GM10847 (cell line): ENCODE data around the gene SCAPER.

Experiments used
- POLR2A ChIP-seq: IDR thresholded peaks from 2 replicates; pipeline ENCODE4 v1.6.1; 2011; ENCODE audit not compliant: insufficient read length; ENCODE audit errors: extremely low read depth

Gene SCAPER

DNA sequence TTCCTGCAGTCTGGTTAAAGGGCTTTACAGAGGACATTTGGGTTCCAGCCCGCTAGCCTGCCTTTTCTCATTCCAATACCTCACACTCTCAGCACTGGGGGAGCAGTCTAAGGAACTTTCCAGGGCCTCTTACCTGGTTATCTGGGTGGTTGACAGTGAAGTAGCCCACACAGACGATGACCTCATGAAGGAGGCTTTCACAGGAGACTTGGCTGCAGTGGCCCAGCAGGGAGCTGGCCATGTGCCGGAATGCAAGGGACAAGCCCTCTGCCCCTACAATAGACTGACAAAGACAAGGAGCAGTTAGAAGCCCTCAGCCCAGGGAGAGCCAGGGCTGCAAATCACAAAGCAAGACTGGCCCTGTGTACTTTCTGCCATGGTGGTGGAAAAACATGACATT is 529.1 kb downstream of the SCAPER start:
- no peak for TF ChIP-seq POLR2A

GRCh38 chr15:76368122-76368621 is 537.0 kb downstream of the SCAPER start:
- no peak for TF ChIP-seq POLR2A

GRCh38 chr15:76366714-76367113 is 538.4 kb downstream of the SCAPER start:
- no peak for TF ChIP-seq POLR2A

DNA sequence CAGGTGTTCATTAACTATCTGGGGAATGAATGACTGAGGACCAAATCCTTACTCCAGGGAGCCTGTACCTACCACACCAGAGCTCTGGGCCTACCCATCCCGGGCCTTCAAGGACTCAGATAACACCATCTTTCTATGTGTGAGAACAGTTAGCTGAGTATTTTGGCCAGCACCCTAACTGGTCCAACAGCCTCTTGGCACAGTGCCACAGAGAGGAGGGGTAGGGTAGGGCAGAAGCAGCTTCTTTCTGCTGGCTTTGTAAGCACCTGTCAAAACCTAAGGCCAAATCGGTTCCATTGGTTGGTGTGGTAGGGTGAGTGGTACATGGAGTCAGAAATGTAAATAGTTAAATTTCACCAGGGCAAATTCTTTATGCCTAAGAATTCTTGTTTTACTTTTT is 541.9 kb downstream of the SCAPER start:
- no peak for TF ChIP-seq POLR2A

- TF ChIP-seq POLR2A, result no peak
Observed at GRCh38 chr15:76360416-76360815, 544.7 kb downstream of the SCAPER start.

- TF ChIP-seq POLR2A, result no peak
Observed at GRCh38 chr15:76359152-76359551, 546.0 kb downstream of the SCAPER start.

DNA sequence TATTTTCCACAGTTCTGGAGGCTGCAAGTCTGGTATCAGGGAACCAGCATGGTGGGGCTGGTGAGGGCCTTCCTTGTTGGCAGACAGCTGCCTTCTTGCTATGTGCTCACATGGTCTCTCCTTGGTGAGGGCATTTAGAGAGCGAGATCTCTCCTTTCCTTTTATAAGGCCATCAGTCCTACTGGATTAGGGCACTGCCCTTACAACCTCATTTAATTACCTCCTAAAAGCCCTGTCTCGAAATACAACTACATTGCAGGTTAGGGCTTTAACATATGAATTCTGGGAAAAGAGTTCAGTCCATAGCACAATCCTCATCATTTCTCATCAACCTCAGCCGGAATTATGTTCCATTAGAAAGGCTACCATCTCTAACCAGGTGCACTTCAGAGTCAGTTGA is 546.7 kb downstream of the SCAPER start:
- TF ChIP-seq POLR2A, result no peak

DNA sequence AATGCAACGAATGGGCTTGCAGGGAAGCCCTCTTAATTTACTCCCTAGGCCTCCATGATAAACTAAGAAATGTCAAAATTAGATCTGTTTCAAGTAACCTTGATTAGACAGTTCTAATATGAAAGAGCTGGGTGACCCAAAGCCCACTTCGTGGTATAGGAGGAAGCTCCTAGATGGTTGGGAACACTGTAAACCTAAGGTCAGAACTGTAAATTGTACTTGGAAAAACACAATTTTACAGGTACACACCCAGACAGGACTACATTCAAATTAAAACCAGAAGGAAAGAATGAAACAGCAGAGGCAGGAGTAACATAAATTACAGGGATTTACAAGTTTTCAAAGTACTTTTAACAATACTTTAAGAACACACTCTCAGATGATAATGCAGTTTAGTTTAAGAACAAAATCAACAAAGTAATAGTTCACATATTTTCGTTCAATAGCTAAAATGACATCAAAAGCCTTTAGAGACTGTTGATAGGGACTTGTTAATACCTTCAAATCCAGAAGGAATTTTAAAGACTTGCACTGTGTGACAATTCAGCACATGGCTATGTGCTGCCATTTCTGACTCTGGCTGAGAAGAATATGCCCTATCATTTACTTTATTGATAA is 550.2 kb downstream of the SCAPER start:
- no peak for TF ChIP-seq POLR2A

DNA sequence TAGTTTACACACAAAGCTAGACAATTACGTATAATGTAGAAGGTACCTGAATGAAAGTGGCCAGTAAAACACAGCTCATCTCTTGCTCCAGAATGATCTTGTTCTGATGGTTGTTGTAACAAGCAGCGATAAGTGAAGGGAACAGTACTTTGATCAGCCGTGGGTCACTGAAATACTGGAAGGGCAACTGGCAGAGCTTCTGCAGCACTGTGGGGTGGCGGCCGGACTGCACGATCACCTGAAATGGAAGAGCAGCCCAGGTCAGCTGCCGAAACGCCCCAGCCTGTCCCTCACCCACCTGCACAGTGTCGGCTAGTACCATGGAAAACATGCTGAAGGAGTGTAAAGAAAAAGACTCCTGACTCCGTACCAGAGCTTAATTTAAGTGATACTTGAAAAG is 551.2 kb downstream of the SCAPER start:
- TF ChIP-seq POLR2A, result no peak

GRCh38 chr15:76353023-76353577 is 552.0 kb downstream of the SCAPER start:
- TF ChIP-seq POLR2A, result no peak

DNA sequence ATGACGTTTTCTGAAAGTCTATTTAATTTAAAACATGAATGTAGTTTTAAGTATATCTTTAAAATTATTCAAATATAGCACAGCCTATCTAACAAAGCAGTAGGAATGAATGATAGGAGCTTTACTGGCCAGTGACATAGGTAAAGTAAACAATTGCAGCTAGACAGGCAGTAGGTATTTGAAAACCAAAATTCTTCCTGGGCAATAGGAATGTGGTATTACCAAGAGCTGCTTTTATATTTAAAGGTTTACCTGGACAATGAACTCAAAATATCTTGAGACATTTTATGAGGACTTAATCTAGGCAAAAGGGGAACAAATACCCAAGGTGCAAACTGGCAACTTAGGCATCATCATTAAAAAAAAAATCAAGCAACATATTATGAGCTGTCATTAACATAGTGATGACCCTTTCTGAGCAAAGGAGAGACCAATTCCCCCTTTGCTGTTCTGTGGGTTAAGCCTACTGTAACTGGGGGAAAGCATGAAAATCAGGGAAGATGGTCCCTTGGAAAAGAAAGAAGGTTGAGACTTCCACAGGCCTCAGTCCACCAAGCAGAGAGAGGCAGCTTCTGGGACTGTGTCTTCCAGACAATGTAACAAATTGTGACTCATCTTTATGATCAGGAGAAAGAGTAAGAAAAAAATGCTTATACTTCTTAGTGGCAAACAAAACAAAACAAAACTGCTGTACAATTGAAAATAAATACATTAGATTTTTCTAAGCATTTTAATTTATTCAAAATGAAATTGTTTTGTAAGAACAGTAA is 555.7 kb downstream of the SCAPER start:
- TF ChIP-seq POLR2A, result no peak

- no peak for TF ChIP-seq POLR2A
Observed at GRCh38 chr15:76347482-76348055, 557.6 kb downstream of the SCAPER start.

GRCh38 chr15:76346669-76347481 is 558.3 kb downstream of the SCAPER start:
- no peak for TF ChIP-seq POLR2A

GRCh38 chr15:76345880-76346668 is 559.1 kb downstream of the SCAPER start:
- no peak for TF ChIP-seq POLR2A

GRCh38 chr15:76345583-76345879 is 559.6 kb downstream of the SCAPER start:
- TF ChIP-seq POLR2A, result no peak
